K562 (cell line): ENCODE results near the gene NOS2. TPM values are rescaled to one million over a fixed set of nuclear protein-coding genes. Genes with fewer than 3 reads are reported as not detected.

Experiments
- ATAC-seq: fragments of 200-7000 bp; cut with Tn5 transposase; 3 replicates; pipeline ENCODE4 v1.9.1; 2020; ENCODE audit warnings: moderate library complexity
- BruUV-seq: library from RNA; stranded (reverse); fragments of 400-500 nt; replicated peaks from 2 replicates; lab custom pipeline; 2021; lab: Mats Ljungman, UMichigan
- CTCF ChIA-PET: fragments of 300-600 bp; formaldehyde crosslinking; extraction: SDS; loops from one replicate; lab custom pipeline; 2021; ENCODE audit warnings: low intra/inter-chr PET ratio; lab: Yijun Ruan, JAX
- POLR2A ChIA-PET: fragments of 300-600, 350-650 bp; sonication (Branson Sonifier 250); formaldehyde crosslinking; extraction: SDS; loops from one replicate; lab custom pipeline; 2021; ENCODE audit warnings: antibody characterized with exemption, inconsistent platforms; lab: Yijun Ruan, JAX
- DNase-seq, 4 experiments: peaks; one replicate each; pipeline versions ENCODE4 v3.0.0 to v3.0.0-alpha.2; 2011 to 2018; ENCODE audit warnings: low spot score in 3 of 4, mixed read lengths in 3 of 4; ENCODE audit errors: extremely low read depth in 1 of 4
- FAIRE-seq: peaks from 2 replicates; lab custom pipeline; 2011; peaks lifted over from hg19 to GRCh38; lab: Jason Lieb, UNC
- H2AFZ ChIP-seq: 2 replicates; pipeline ENCODE4 v1.6.0; 2011; ENCODE audit warnings: low read depth, low read length, control low read depth, inconsistent platforms
- H3K27ac ChIP-seq: fragments of 200-600 bp; 3 replicates; pipeline ENCODE4 v1.8.0; 2011; ENCODE audit warnings: low read depth, mild to moderate bottlenecking, control low read depth, inconsistent platforms, low read length, moderate library complexity, mixed read lengths; ENCODE audit errors: extremely low read depth
- H3K27me3 ChIP-seq, 2 experiments: fragments of 300-600 bp in 1 of 2; 2 replicates in 1 of 2; 3 replicates in 1 of 2; pipeline versions ENCODE4 v1.6.0 to v1.8.0; 2011; ENCODE audit warnings: inconsistent platforms in 2 of 2, low read length in 2 of 2, mild to moderate bottlenecking in 1 of 2, mixed read lengths in 1 of 2, moderate library complexity in 1 of 2; ENCODE audit not compliant: control insufficient read depth in 2 of 2, insufficient read depth in 2 of 2
- H3K36me3 ChIP-seq: fragments of 300-600 bp; 3 replicates; pipeline ENCODE4 v1.8.0; 2011; ENCODE audit warnings: mild to moderate bottlenecking, low read length, inconsistent platforms; ENCODE audit not compliant: control insufficient read depth, insufficient read depth
- H3K4me1 ChIP-seq, 2 experiments: fragments of 200-600 bp in 1 of 2; replicated peaks in 1 of 2; 2 replicates in 1 of 2; 3 replicates in 1 of 2; pipeline versions ENCODE4 v1.5.1 to v1.8.0; 2011; ENCODE audit warnings: inconsistent platforms in 2 of 2, low read length in 2 of 2, mild to moderate bottlenecking in 1 of 2, mixed read lengths in 1 of 2, moderate library complexity in 1 of 2; ENCODE audit not compliant: control insufficient read depth in 2 of 2, insufficient read depth in 2 of 2
- H3K4me2 ChIP-seq: 2 replicates; pipeline ENCODE4 v1.6.1; 2011; ENCODE audit warnings: low read length, control low read depth, inconsistent platforms, mixed read lengths; ENCODE audit not compliant: insufficient read depth
- H3K4me3 ChIP-seq: fragments of 200-600 bp; sonication (generic), shearing (Covaris generic); 2 replicates; pipeline ENCODE4 v1.5.1; 2016; ENCODE audit warnings: control low read depth, inconsistent platforms
- H3K79me2 ChIP-seq: fragments of 200-600 bp; 3 replicates; pipeline ENCODE4 v1.8.0; 2011; ENCODE audit warnings: low read length, inconsistent platforms; ENCODE audit not compliant: control insufficient read depth, insufficient read depth
- H3K9ac ChIP-seq, 2 experiments: 2 replicates each; pipeline versions ENCODE4 v1.6.0 to v1.6.1; 2011; ENCODE audit warnings: low read depth in 2 of 2, low read length in 2 of 2, control low read depth in 1 of 2, inconsistent platforms in 1 of 2, mild to moderate bottlenecking in 1 of 2, mixed read lengths in 1 of 2; ENCODE audit not compliant: insufficient read depth in 1 of 2
- H3K9me1 ChIP-seq: one replicate; pipeline ENCODE4 v1.6.0; 2011; ENCODE audit warnings: inconsistent platforms, mild to moderate bottlenecking, low read length, moderate library complexity; ENCODE audit not compliant: control insufficient read depth, insufficient read depth
- H3K9me3 ChIP-seq: replicated peaks from 2 replicates; pipeline ENCODE4 v1.5.1; 2011; ENCODE audit warnings: low read depth, low read length, inconsistent platforms; ENCODE audit not compliant: control insufficient read depth, insufficient read depth
- H4K20me1 ChIP-seq: replicated peaks from 2 replicates; pipeline ENCODE4 v1.6.1; 2011; ENCODE audit warnings: low read length, inconsistent platforms, mixed read lengths; ENCODE audit not compliant: control insufficient read depth, insufficient read depth
- BDP1 ChIP-seq: IDR thresholded peaks from 3 replicates; pipeline ENCODE4 v1.6.1; 2011; ENCODE audit not compliant: insufficient read length, insufficient read depth
- CBX1 ChIP-seq: sonication (generic); IDR thresholded peaks from 2 replicates; pipeline ENCODE4 v1.6.1; 2016; ENCODE audit warnings: antibody characterized with exemption, low read depth, mild to moderate bottlenecking
- HNRNPLL ChIP-seq: fragments of 200-400 bp; formaldehyde crosslinking; IDR thresholded peaks from 2 replicates; pipeline ENCODE4 v1.6.1; 2017; ENCODE audit warnings: low read length, low read depth, mild to moderate bottlenecking; ENCODE audit not compliant: poor library complexity, severe bottlenecking
- LEF1 ChIP-seq: fragments of 450-650 bp; IDR thresholded peaks from 2 replicates; pipeline ENCODE4 v1.6.1; 2016; ENCODE audit warnings: mild to moderate bottlenecking
- SMC3 ChIP-seq: conservative IDR thresholded peaks from 2 replicates; pipeline ENCODE4 v1.6.1; 2011; ENCODE audit warnings: low read depth, low read length, improper control_type of control experiment; ENCODE audit not compliant: insufficient read depth
- ZNF507 ChIP-seq: conservative IDR thresholded peaks from 2 replicates; pipeline ENCODE4 v1.6.1; 2017; ENCODE audit warnings: missing genetic modification characterization, missing compliant biosample characterization
- ZNF785 ChIP-seq: fragments of 250-450 bp; sonication (Bioruptor Pico); IDR thresholded peaks from 2 replicates; pipeline ENCODE4 v1.4.0; 2020; ENCODE audit warnings: mild to moderate bottlenecking
- WGBS: fragments of 100-300 bp; shearing (Covaris generic); methylation state at CpG from one replicate; pipeline ENCODE4 v1.1.6; 2016; ENCODE audit warnings: low coverage, mixed read lengths; ENCODE audit not compliant: insufficient coverage; ENCODE audit errors: missing lambda C conversion rate; 5-methylcytosine and 5-hydroxymethylcytosine counted together
- in situ Hi-C: fragments of 300-500 bp; cut with MboI; formaldehyde crosslinking; loops from 4 replicates; pipeline ENCODE4 v1.15.0; 2018; ENCODE audit warnings: inconsistent platforms, mixed read lengths
- intact Hi-C: fragments of 100-400 bp; cut with micrococcal nuclease; formaldehyde crosslinking; loops from 2 replicates; pipeline ENCODE4 v1.14.2; 2022
- polyA plus RNA-seq, 8 experiments: library from polyadenylated mRNA; depleted of rRNA in 4 of 8; stranded (reverse) in 5 of 8; unstranded in 3 of 8; fragments of >200 nt; fragmentation: Nextera tagmentation in 2 of 8; fragmentation: Illumina TruSeq in 1 of 8; extraction: Ambion mirVana in 2 of 8; extraction: Trizol in 1 of 8; gene quantifications; 2 replicates each; pipeline versions ENCODE4 v1.2.1 to v1.2.3, GENCODE V29; 2011 to 2014; ENCODE audit warnings: inconsistent platforms in 1 of 8, missing spikeins in 1 of 8
- total RNA-seq, 7 experiments: library from RNA; depleted of rRNA in 6 of 7; stranded (reverse); fragments of >200 nt in 6 of 7; fragmentation: Illumina TruSeq in 2 of 7; extraction: Trizol in 2 of 7; gene quantifications; 2 replicates each; pipeline versions ENCODE4 v1.2.1 to v1.2.3, GENCODE V29; 2011 to 2021; ENCODE audit warnings: low replicate concordance in 1 of 7
- TF ChIP-seq, protein P1 (sequence below): fragments of 450-650 bp; formaldehyde crosslinking; IDR thresholded peaks from 2 replicates; pipeline ENCODE4 v1.4.0; 2020; ENCODE audit warnings: mild to moderate bottlenecking, moderate library complexity
- TF ChIP-seq, protein P2 (sequence below): fragments of 450-650 bp; IDR thresholded peaks from 2 replicates; pipeline ENCODE4 v1.6.1; 2016; ENCODE audit warnings: borderline replicate concordance
- TF ChIP-seq, protein P3 (sequence below), 2 experiments: fragments of 450-650 bp in 1 of 2; sonication (generic) in 1 of 2; formaldehyde crosslinking in 1 of 2; IDR thresholded peaks in 1 of 2; conservative IDR thresholded peaks in 1 of 2; 2 replicates each; pipeline versions ENCODE4 v1.6.1 to v1.8.1; 2016 to 2023; ENCODE audit warnings: mild to moderate bottlenecking in 2 of 2, moderate library complexity in 2 of 2, inconsistent platforms in 1 of 2, missing genetic modification reagents in 1 of 2

The NOS2 gene
- total and polyA plus RNA-seq, 9 of the 15 experiments (the other 6 are each of a cell fraction or from before 2014, with no cell fraction given), result not detected

DNA sequence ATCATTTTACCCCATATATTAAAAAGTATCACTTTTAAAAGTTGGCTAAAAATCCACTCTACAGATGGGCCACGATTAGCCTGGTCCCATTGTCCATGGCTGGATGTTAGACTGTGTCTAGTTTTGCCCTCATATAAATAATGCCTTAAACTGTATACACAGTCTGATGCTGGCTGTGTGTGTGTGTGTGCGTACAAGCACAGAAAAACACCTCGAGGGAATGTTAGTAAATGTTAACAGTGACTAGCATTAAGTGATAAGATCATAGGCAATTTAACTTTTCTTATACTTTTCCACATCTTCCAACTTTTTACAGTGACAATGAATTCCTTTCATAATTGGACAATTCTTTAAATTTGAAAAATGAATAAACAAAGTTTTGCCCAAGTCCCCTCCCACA lies 8.2 kb downstream of the NOS2 start:
- intact Hi-C loops, result no loop called here
- Histone ChIP-seq H3K79me2 (no peaks in the 10 kb centered on the region), H3K36me3 (no peaks in the 10 kb centered on the region), H4K20me1 (peaks cover 5% of the 10 kb centered on the region; the same call in 1 of the 2 replicates), H3K27me3 (peaks cover 16 to 59% of the 10 kb centered on the region in 2 experiments; a peak in 4 of 5 replicates), H3K9me1 (no peaks in the 10 kb centered on the region), H3K9ac (no peak overlapping the region), H3K4me1 (peaks cover 0 to 8% of the 10 kb centered on the region in 2 experiments; a peak in 2 of 5 replicates), H3K9me3 (no peaks in the 10 kb centered on the region), H2AFZ (no peak overlapping the region), H3K4me3 (no peak overlapping the region), H3K4me2 (no peak overlapping the region), H3K27ac (no peak overlapping the region)
- DNase-seq, result no peak
- no peak for FAIRE-seq
- ChIA-PET CTCF (no interaction called here), POLR2A (no interaction called here)
- 3% methylated on average over 3 of the region's 3 CpGs for WGBS
- ATAC-seq, result no peak
- TF ChIP-seq, protein P1, sequence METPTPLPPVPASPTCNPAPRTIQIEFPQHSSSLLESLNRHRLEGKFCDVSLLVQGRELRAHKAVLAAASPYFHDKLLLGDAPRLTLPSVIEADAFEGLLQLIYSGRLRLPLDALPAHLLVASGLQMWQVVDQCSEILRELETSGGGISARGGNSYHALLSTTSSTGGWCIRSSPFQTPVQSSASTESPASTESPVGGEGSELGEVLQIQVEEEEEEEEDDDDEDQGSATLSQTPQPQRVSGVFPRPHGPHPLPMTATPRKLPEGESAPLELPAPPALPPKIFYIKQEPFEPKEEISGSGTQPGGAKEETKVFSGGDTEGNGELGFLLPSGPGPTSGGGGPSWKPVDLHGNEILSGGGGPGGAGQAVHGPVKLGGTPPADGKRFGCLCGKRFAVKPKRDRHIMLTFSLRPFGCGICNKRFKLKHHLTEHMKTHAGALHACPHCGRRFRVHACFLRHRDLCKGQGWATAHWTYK, result no peak
- TF ChIP-seq BDP1, result no peak
- TF ChIP-seq, protein P2, sequence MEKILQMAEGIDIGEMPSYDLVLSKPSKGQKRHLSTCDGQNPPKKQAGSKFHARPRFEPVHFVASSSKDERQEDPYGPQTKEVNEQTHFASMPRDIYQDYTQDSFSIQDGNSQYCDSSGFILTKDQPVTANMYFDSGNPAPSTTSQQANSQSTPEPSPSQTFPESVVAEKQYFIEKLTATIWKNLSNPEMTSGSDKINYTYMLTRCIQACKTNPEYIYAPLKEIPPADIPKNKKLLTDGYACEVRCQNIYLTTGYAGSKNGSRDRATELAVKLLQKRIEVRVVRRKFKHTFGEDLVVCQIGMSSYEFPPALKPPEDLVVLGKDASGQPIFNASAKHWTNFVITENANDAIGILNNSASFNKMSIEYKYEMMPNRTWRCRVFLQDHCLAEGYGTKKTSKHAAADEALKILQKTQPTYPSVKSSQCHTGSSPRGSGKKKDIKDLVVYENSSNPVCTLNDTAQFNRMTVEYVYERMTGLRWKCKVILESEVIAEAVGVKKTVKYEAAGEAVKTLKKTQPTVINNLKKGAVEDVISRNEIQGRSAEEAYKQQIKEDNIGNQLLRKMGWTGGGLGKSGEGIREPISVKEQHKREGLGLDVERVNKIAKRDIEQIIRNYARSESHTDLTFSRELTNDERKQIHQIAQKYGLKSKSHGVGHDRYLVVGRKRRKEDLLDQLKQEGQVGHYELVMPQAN, result no peak
- TF ChIP-seq LEF1, result no peak
- TF ChIP-seq, protein P3, sequence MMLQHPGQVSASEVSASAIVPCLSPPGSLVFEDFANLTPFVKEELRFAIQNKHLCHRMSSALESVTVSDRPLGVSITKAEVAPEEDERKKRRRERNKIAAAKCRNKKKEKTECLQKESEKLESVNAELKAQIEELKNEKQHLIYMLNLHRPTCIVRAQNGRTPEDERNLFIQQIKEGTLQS (IDR thresholded peaks at IDR 0.05), result no peak
- TF ChIP-seq, protein P3 (CRISPR knock-in tag; conservative IDR thresholded peaks at IDR 0.05), result no peak
- TF ChIP-seq CBX1, result no peak
- no peak for TF ChIP-seq ZNF507
- TF ChIP-seq SMC3, result no peak
- TF ChIP-seq ZNF785, result no peak
- TF ChIP-seq HNRNPLL, result no peak
- no TSS peak for BruUV-seq
- in situ Hi-C loops, result no loop called here
